HFF-Myc (cell line): ENCODE results near the gene IL13.
"Not testable (repeated sequence)": the region's sequence is repeated elsewhere in the genome, so short reads cannot be mapped to it uniquely, and the experiment has no call there.

Experiments used
- DNase-seq: peaks from one replicate; pipeline ENCODE4 v3.0.0-alpha.2; 2011; ENCODE audit warnings: low read depth; ENCODE audit errors: extremely low read depth
- H3K4me3 ChIP-seq: replicated peaks from 2 replicates; pipeline ENCODE4 v1.5.1; 2011; ENCODE audit warnings: low read depth, mild to moderate bottlenecking, control low read depth, low read length
- TF ChIP-seq, protein P1 (sequence below): IDR thresholded peaks from 2 replicates; pipeline ENCODE4 v1.5.1; 2012; ENCODE audit warnings: mild to moderate bottlenecking, low read depth, low read length, control low read depth; ENCODE audit errors: missing control alignments

Gene IL13

DNA sequence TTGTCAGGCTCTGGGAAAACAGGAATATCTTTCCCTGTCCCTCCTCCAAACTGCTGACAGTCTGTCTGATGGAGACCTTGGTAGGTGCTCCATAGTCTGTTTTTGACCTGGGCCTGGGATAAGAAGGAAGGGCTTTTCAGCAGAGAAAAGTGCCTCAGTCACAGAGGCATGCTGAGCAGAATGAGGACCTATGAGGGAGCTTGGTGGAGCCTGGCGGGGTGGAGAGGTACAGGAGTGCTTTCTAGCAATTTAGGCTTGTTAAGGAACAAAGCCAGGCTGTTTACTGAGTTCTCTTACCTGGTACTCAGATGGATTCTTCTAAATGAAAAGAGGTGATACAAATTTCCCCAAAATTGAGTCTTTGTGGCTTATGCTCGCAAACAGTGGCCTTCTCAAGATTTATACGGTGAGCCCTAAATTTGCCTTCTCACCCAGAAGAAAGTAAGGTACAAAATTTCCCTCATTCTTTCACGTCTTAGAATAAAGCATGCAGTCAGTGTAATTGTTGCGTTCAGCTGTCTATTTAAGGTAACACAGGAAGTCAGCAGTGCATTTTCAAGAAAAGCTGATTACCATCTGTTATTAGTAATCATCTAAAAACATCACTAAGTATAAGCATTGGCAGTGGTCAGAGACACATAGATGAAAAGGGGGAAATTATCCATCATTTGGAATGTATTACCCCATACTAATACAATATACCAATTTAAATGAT lies 28.6 kb upstream of the IL13 start:
- no peak overlapping the region for H3K4me3 ChIP-seq
- DNase-seq: no peak
- TF ChIP-seq, protein P1, sequence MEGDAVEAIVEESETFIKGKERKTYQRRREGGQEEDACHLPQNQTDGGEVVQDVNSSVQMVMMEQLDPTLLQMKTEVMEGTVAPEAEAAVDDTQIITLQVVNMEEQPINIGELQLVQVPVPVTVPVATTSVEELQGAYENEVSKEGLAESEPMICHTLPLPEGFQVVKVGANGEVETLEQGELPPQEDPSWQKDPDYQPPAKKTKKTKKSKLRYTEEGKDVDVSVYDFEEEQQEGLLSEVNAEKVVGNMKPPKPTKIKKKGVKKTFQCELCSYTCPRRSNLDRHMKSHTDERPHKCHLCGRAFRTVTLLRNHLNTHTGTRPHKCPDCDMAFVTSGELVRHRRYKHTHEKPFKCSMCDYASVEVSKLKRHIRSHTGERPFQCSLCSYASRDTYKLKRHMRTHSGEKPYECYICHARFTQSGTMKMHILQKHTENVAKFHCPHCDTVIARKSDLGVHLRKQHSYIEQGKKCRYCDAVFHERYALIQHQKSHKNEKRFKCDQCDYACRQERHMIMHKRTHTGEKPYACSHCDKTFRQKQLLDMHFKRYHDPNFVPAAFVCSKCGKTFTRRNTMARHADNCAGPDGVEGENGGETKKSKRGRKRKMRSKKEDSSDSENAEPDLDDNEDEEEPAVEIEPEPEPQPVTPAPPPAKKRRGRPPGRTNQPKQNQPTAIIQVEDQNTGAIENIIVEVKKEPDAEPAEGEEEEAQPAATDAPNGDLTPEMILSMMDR: no peak

DNA sequence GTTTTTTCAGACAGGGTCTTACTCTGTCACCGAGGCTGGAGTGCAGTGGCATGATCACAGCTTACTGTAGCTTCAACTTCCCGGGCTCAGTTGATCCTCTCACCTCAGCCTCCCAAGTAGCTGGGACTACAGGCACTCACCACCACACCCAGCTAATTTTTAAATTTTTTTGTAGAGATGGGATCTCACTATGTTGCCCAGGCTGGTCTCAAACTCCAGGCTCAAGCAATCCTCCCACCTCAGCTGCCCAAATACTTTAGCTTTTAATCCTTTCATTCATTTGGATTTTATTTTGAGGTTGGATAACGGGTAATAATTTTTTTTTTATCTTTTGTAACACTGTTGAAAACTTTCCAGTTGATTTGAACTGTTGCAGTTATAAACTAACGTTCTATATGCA lies 24.4 kb upstream of the IL13 start:
- H3K4me3 ChIP-seq, DNase-seq: not testable (repeated sequence)

DNA sequence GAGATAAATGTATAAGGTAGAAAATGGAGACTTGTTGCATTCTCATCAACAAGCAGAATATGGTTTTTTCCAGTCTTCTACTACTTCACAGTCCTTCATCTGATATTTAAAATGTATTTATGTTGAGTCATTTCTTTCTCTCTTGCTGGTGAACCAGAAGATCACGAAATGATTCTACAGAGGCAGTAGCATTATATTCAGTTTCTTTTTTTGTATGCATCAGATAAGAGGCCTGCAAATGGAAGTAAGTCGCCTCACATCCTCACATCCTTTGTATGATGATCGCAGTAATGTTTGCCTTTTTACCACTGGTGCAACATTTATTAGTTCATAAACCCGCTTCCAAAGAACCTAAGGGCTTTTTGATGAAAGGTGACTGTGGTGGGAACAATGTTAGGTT lies 22.1 kb upstream of the IL13 start:
- no peak overlapping the region for H3K4me3 ChIP-seq
- DNase-seq: no peak
- TF ChIP-seq, protein P1: no peak

DNA sequence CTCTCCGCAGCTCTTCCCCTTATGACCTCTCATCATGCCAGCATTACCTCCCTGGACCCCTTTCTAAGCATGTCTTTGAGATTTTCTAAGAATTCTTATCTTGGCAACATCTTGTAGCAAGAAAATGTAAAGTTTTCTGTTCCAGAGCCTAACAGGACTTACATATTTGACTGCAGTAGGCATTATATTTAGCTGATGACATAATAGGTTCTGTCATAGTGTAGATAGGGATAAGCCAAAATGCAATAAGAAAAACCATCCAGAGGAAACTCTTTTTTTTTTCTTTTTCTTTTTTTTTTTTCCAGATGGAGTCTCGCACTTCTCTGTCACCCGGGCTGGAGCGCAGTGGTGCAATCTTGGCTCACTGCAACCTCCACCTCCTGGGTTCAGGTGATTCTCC lies 20.7 kb upstream of the IL13 start:
- no peak for DNase-seq
- H3K4me3 ChIP-seq: no peak overlapping the region
- TF ChIP-seq, protein P1: no peak

DNA sequence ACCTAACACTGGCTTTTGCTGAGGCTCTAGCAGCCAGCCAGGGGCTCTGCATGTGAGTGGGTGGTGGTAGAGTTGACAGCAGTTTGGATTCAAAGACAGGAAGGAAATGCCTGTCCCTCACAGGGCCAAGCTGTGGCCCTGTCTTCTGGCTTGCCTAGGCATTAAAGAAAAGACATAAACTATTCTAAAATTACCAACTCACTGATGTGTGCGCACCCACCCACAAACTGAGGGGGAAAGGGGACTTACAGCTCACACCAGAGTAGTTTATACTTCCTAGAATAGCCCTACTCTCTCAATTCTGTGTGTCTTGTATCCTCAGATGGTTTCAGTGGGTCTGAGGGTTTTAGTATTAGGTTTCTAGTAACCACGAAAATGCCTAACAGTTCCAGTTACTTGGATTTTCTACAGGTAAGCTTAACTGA lies 18.3 kb upstream of the IL13 start:
- TF ChIP-seq, protein P1: no peak
- no peak for DNase-seq

DNA sequence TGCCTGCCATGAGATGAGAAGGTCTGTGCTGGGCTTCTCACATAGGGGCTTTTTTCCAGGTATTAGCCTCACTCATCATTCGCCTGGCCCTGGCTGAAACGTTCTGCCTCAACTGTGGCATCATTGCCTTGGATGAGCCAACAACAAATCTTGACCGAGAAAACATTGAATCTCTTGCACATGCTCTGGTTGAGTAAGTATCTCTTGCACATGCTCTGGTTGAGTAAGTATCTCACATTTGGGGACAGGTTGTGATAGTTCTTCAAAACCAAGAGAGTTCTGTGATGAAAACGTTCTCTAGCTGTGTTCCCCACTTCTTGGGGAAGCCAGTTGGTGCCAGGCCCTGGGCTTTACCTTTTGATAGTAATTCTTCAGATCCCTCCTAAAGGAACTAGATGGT lies 17.4 kb upstream of the IL13 start:
- DNase-seq: no peak
- TF ChIP-seq, protein P1: no peak
- no peak overlapping the region for H3K4me3 ChIP-seq

More for the DNA sequence above, 18.3 kb upstream of the IL13 start:
- H3K4me3 ChIP-seq: no peak overlapping the region

DNA sequence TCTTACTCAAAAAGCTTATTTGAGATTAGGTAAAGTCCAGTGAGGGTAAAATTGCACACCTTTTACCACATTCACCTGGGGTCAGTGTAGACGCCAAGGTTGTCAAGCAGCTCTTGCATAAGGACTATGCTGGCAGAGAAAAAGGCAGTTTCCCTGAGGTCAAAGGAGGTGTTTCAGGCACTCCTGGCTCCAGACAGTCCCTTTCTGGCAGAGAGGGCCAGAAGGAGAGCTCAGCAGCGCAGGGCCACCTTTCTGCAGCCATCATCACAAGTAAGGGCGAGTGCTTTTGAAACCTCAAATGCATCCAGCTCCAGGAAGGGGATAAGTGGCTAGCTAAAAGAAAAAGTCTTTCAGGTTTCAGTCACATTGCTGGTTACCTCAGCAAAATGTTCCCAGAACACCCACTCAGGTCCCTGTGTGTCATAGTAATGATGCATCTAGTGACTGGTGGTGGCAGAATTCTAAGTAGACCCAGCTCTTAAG lies 16.7 kb upstream of the IL13 start:
- no peak overlapping the region for H3K4me3 ChIP-seq
- no peak for DNase-seq
- TF ChIP-seq, protein P1: no peak
